Upper lobe of right lung (tissue), 1 donor: ENCODE results near the gene HS3ST6. TPM values are rescaled to one million over a fixed set of nuclear protein-coding genes. Genes with fewer than 3 reads are reported as not detected.
A peak's percentile ranks its signal among the peaks of the same experiment; 100 is the strongest.
"Not testable (repeated sequence)": the region's sequence is repeated elsewhere in the genome, so short reads cannot be mapped to it uniquely, and the experiment has no call there.

Experiments used
- ATAC-seq: fragments of 200-7000 bp; cut with Tn5 transposase; one replicate; pipeline ENCODE4 v1.9.1; 2020; ENCODE audit warnings: mild to moderate bottlenecking, moderate library complexity
- DNase-seq: peaks from one replicate; pipeline ENCODE4 v3.0.0-alpha.2; 2020
- H3K27ac ChIP-seq: fragments of 200-600 bp; one replicate; pipeline ENCODE4 v1.8.0; 2022
- H3K27me3 ChIP-seq: fragments of 200-600 bp; one replicate; pipeline ENCODE4 v1.8.0; 2022; ENCODE audit warnings: mild to moderate bottlenecking
- H3K36me3 ChIP-seq: fragments of 200-600 bp; one replicate; pipeline ENCODE4 v1.8.0; 2022
- H3K4me1 ChIP-seq: fragments of 200-600 bp; one replicate; pipeline ENCODE4 v1.8.0; 2022
- H3K4me3 ChIP-seq: fragments of 200-600 bp; one replicate; pipeline ENCODE4 v1.8.0; 2022; ENCODE audit warnings: mild to moderate bottlenecking
- H3K9me3 ChIP-seq: fragments of 200-600 bp; one replicate; pipeline ENCODE4 v1.8.0; 2022
- CTCF ChIP-seq: fragments of 200-600 bp; IDR thresholded peaks from one replicate; pipeline ENCODE4 v1.8.0; 2022; ENCODE audit warnings: antibody characterized with exemption
- intact Hi-C: fragments of 100-400 bp; cut with DNase I; formaldehyde crosslinking; loops from one replicate; pipeline ENCODE4 v1.11.0; 2022
- total RNA-seq: library from RNA; stranded (reverse); fragmentation: NEBNext Ultra II Directional; extraction: Animal tissue kit (Norgen Biotek cat#: 25700); gene quantifications from one replicate; pipeline ENCODE4 v1.2.1, GENCODE V29; 2021
- donor health status: DM: no; HTN: yes; CAD: no; lungs with severe emphysema.

The HS3ST6 gene
- total RNA-seq, 1 donor from 2014 or later: not detected

DNA sequence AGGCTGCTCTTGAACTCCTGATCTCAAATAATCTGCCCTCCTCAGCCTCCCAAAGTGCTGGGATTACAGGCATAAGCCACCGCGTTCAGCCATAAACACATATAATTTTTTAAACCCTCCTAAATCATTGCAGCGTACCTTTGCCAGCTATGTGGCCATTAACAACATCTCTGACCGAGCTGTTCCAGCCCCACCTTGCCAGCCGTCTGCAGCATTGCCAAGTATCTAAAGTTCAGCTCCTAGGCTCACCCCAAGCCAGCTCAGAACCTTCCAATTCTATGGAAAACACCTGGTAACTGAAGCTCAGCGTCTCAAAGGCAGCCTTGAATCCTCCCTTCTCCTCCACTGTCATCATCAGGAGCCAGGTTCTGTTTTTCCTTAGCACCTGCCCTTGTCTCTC, 41.1 kb downstream of the HS3ST6 start:
- no peak for ATAC-seq

GRCh38 chr16:1876468-1876867, 41.7 kb downstream of the HS3ST6 start:
- peaks cover 31% of the 10 kb centered on the region for H3K27me3 ChIP-seq

More for the DNA sequence above, 41.1 kb downstream of the HS3ST6 start:
- TF ChIP-seq CTCF: no peak
- Histone ChIP-seq H3K9me3 (no peaks in the 10 kb centered on the region), H3K27me3 (peaks cover 29% of the 10 kb centered on the region), H3K27ac (no peak overlapping the region), H3K4me3 (no peak overlapping the region), H3K4me1 (no peaks in the 10 kb centered on the region), H3K36me3 (no peaks in the 10 kb centered on the region)
- intact Hi-C loops: no loop called here
- no peak for DNase-seq

GRCh38 chr16:1876066-1876465, 42.1 kb downstream of the HS3ST6 start:
- H3K36me3 ChIP-seq, DNase-seq, H3K4me3 ChIP-seq, ATAC-seq, H3K9me3 ChIP-seq, intact Hi-C loops, H3K27ac ChIP-seq, H3K4me1 ChIP-seq: not testable (repeated sequence)
- H3K27me3 ChIP-seq: peaks cover 31% of the 10 kb centered on the region

More at GRCh38 chr16:1876468-1876867, 41.7 kb downstream of the HS3ST6 start:
- no peak for TF ChIP-seq CTCF
- no peak for DNase-seq
- no peaks in the 10 kb centered on the region for H3K4me1 ChIP-seq
- no peaks in the 10 kb centered on the region for H3K36me3 ChIP-seq
- ATAC-seq: no peak
- H3K9me3 ChIP-seq: no peaks in the 10 kb centered on the region
- no peak overlapping the region for H3K4me3 ChIP-seq
- intact Hi-C loops: no loop called here
- H3K27ac ChIP-seq: no peak overlapping the region

DNA sequence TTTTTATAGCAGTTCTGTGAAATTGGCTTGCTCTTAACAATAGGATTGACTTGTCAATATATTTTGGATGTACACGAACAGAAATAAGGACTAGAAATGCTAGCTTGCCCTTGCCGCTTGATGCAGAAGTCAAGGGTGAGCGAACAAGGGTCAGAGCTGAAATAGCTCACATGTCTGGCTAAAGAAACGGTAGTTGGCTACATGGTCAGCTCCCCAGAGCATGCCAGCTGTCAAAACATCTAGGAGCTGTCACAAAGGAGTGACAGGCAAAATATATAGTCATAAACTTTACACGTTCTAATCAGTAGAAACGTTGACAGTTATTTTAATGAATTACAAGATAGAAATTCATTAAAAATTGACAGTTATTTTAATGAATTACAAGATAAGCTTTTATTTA, 43.4 kb downstream of the HS3ST6 start:
- Histone ChIP-seq H3K4me3 (no peak overlapping the region), H3K4me1 (no peaks in the 10 kb centered on the region), H3K9me3 (no peaks in the 10 kb centered on the region), H3K27ac (no peak overlapping the region), H3K27me3 (peaks cover 31% of the 10 kb centered on the region), H3K36me3 (no peaks in the 10 kb centered on the region)
- intact Hi-C loops: no loop called here
- no peak for TF ChIP-seq CTCF
- DNase-seq: no peak
- ATAC-seq: no peak

- Histone ChIP-seq H3K36me3 (no peaks in the 10 kb centered on the region), H3K9me3 (no peaks in the 10 kb centered on the region), H3K4me3 (peak within 1 kb of the TSS; percentile 21), H3K4me1 (no peaks in the 10 kb centered on the region), H3K27me3 (peaks cover 25% of the 10 kb centered on the region), H3K27ac (no peak within 1 kb of the TSS)
- intact Hi-C loops: no loop called here
- TF ChIP-seq CTCF: no peak
- ATAC-seq (peak; percentile 93), DNase-seq (peak; percentile 70)
Observed at GRCh38 chr16:1871974-1872635, 46.1 kb downstream of the HS3ST6 start, which contains the start of gene MEIOB. Gene MEIOB, minus strand, starts transcription at chr16:1872164. Its CDS starts 3,989 bp downstream, at chr16:1868175.

- H3K9me3 ChIP-seq: no peaks in the 10 kb centered on the region
- no peaks in the 10 kb centered on the region for H3K36me3 ChIP-seq
- no peak overlapping the region for H3K27ac ChIP-seq
- ATAC-seq (peak; percentile 84), DNase-seq (peak; percentile 67)
- no peak overlapping the region for H3K4me3 ChIP-seq
- H3K27me3 ChIP-seq: peaks cover 20% of the 10 kb centered on the region
- no peak for TF ChIP-seq CTCF
- no peaks in the 10 kb centered on the region for H3K4me1 ChIP-seq
- intact Hi-C loops: no loop called here
Observed at GRCh38 chr16:1870365-1871082, 47.7 kb downstream of the HS3ST6 start.
